Karpas-422 (cell line): ENCODE data around the gene TRIL. TPM values are rescaled to one million over a fixed set of nuclear protein-coding genes. Genes with fewer than 3 reads are reported as not detected.

ENCODE experiments used
- DNase-seq: peaks from one replicate; pipeline ENCODE4 v3.0.0-alpha.2; 2015
- H2AFZ ChIP-seq: fragments of 200-600 bp; sonication (generic); 2 replicates; pipeline ENCODE4 v1.6.1; 2014; ENCODE audit warnings: antibody characterized with exemption, low read length, mixed read lengths
- H3K27ac ChIP-seq: fragments of 200-600 bp; sonication (generic); 2 replicates; pipeline ENCODE4 v1.5.1; 2014; ENCODE audit warnings: mild to moderate bottlenecking, low read length, moderate library complexity
- H3K27me3 ChIP-seq: fragments of 200-600 bp; sonication (generic); 2 replicates; pipeline ENCODE4 v1.6.1; 2014; ENCODE audit warnings: low read length, mixed read lengths
- H3K36me3 ChIP-seq: fragments of 200-600 bp; sonication (generic); 2 replicates; pipeline ENCODE4 v1.6.1; 2014; ENCODE audit warnings: low read length, mixed read lengths; ENCODE audit not compliant: insufficient read depth
- H3K4me1 ChIP-seq: fragments of 200-600 bp; sonication (generic); 2 replicates; pipeline ENCODE4 v1.6.1; 2014; ENCODE audit warnings: mild to moderate bottlenecking, low read length, mixed read lengths
- H3K4me2 ChIP-seq: fragments of 200-600 bp; sonication (generic); 2 replicates; pipeline ENCODE4 v1.6.1; 2014; ENCODE audit warnings: low read length, low read depth, mild to moderate bottlenecking; ENCODE audit not compliant: poor library complexity, severe bottlenecking
- H3K4me3 ChIP-seq: fragments of 200-600 bp; sonication (generic); 2 replicates; pipeline ENCODE4 v1.5.1; 2014; ENCODE audit warnings: mild to moderate bottlenecking, antibody characterized with exemption, low read length, mixed read lengths
- H3K79me2 ChIP-seq: fragments of 200-600 bp; sonication (generic); 2 replicates; pipeline ENCODE4 v1.6.1; 2014; ENCODE audit warnings: mild to moderate bottlenecking, low read length, mixed read lengths
- H3K9ac ChIP-seq: fragments of 200-600 bp; sonication (generic); 2 replicates; pipeline ENCODE4 v1.6.0; 2014; ENCODE audit warnings: low read length
- H3K9me2 ChIP-seq: fragments of 200-600 bp; sonication (generic), shearing (Covaris generic); replicated peaks from 2 replicates; pipeline ENCODE4 v1.6.0; 2014; ENCODE audit warnings: mild to moderate bottlenecking, low read length, moderate library complexity; ENCODE audit not compliant: insufficient read depth
- H3K9me3 ChIP-seq: fragments of 300-700, 200-600 bp; sonication (generic); 2 replicates; pipeline ENCODE4 v1.6.1; 2014; ENCODE audit warnings: low read length, mixed read lengths
- H4K20me1 ChIP-seq: fragments of 200-600 bp; sonication (generic); 2 replicates; pipeline ENCODE4 v1.6.1; 2014; ENCODE audit warnings: mild to moderate bottlenecking, antibody characterized with exemption, low read length, low read depth; ENCODE audit not compliant: insufficient read depth
- total RNA-seq: library from RNA; depleted of rRNA; stranded (reverse); fragments of >200 nt; shearing (Covaris generic); gene quantifications from 2 replicates; pipeline ENCODE4 v1.2.3, GENCODE V29; 2014; ENCODE audit warnings: low replicate concordance

The TRIL gene
- total RNA-seq, 1 experiment from 2014 or later, result not detected

DNA sequence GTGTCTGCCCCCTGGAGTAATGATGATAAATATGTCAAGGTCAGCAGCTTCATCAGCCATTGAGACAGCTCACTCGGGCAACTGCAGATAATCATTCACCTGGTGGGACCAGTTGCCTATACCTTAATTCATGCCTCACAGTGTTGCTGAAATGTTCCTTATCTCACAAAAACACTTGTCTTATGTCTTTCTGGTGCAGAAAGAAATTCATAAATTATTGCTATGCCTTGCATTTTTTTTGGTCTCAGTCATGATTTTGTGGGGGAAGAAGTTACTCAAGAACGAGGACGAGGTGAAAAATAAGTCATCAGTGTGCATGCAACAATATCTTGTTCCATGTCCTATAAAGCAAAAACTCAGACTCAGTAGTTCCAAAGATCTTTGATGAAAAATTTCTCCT lies 16.0 kb downstream of the TRIL start:
- Histone ChIP-seq H3K36me3 (no peaks in the 10 kb centered on the region), H3K27ac (no peak overlapping the region), H2AFZ (no peak overlapping the region), H4K20me1 (no peaks in the 10 kb centered on the region), H3K9ac (no peak overlapping the region), H3K27me3 (0 out of 2 replicates have a peak, but pooled peaks cover 2% of the 10 kb centered on the region), H3K4me1 (no peaks in the 10 kb centered on the region), H3K4me3 (no peak overlapping the region), H3K4me2 (no peak overlapping the region), H3K9me3 (no peaks in the 10 kb centered on the region), H3K79me2 (no peaks in the 10 kb centered on the region), H3K9me2 (no peaks in the 10 kb centered on the region)
- DNase-seq, result no peak

DNA sequence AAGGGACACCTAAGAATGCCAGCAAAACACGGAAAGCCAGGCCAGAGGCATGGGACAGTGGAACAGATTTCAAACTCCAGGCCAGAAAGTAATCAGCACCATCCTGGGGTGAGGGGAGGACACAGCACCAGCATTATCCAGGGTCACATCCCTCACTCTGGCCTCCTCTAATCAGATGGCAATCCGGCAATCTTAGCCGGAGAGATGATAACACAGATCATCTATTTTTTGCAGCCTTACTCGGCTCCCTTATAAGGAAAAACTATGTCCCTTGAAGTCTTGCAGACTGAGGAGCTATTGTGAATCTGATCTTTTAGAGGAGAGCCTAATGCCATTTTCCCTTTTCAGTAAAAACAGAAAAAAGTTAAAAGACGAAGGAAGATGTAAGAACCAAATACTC lies 16.5 kb downstream of the TRIL start:
- Histone ChIP-seq H3K4me3 (no peak overlapping the region), H3K4me2 (no peak overlapping the region), H3K9ac (no peak overlapping the region), H3K4me1 (no peaks in the 10 kb centered on the region), H3K79me2 (no peaks in the 10 kb centered on the region), H2AFZ (no peak overlapping the region), H4K20me1 (no peaks in the 10 kb centered on the region), H3K27ac (no peak overlapping the region), H3K36me3 (no peaks in the 10 kb centered on the region), H3K9me3 (no peaks in the 10 kb centered on the region), H3K9me2 (no peaks in the 10 kb centered on the region), H3K27me3 (0 out of 2 replicates have a peak, but pooled peaks cover 2% of the 10 kb centered on the region)
- no peak for DNase-seq

GRCh38 chr7:28940741-28941384 lies 17.3 kb downstream of the TRIL start:
- no peak for DNase-seq
- H3K79me2 ChIP-seq, result no peaks in the 10 kb centered on the region

GRCh38 chr7:28939844-28940544 lies 18.1 kb downstream of the TRIL start:
- H3K27ac ChIP-seq, result no peak overlapping the region
- H4K20me1 ChIP-seq, result no peaks in the 10 kb centered on the region
- H2AFZ ChIP-seq, result no peak overlapping the region
- H3K4me1 ChIP-seq, result no peaks in the 10 kb centered on the region
- H3K79me2 ChIP-seq, result no peaks in the 10 kb centered on the region
- no peaks in the 10 kb centered on the region for H3K27me3 ChIP-seq
- H3K9me2 ChIP-seq, result no peaks in the 10 kb centered on the region
- no peak overlapping the region for H3K4me2 ChIP-seq
- H3K36me3 ChIP-seq, result no peaks in the 10 kb centered on the region
- H3K9ac ChIP-seq, result no peak overlapping the region
- H3K9me3 ChIP-seq, result no peaks in the 10 kb centered on the region
- no peak overlapping the region for H3K4me3 ChIP-seq
- no peak for DNase-seq

More at GRCh38 chr7:28940741-28941384, 17.3 kb downstream of the TRIL start:
- H3K27me3 ChIP-seq, result 0 out of 2 replicates have a peak, but pooled peaks cover 1% of the 10 kb centered on the region
- H3K4me3 ChIP-seq, result no peak overlapping the region
- H3K9me3 ChIP-seq, result no peaks in the 10 kb centered on the region
- H3K9ac ChIP-seq, result no peak overlapping the region
- H2AFZ ChIP-seq, result no peak overlapping the region
- H3K4me1 ChIP-seq, result no peaks in the 10 kb centered on the region
- H3K27ac ChIP-seq, result no peak overlapping the region
- H3K36me3 ChIP-seq, result no peaks in the 10 kb centered on the region
- no peaks in the 10 kb centered on the region for H4K20me1 ChIP-seq
- H3K9me2 ChIP-seq, result no peaks in the 10 kb centered on the region
- no peak overlapping the region for H3K4me2 ChIP-seq

- Histone ChIP-seq H3K4me2 (no peak overlapping the region), H3K9me3 (no peaks in the 10 kb centered on the region), H3K4me3 (no peak overlapping the region), H4K20me1 (no peaks in the 10 kb centered on the region), H3K27ac (no peak overlapping the region), H3K9ac (no peak overlapping the region), H3K9me2 (no peaks in the 10 kb centered on the region), H2AFZ (no peak overlapping the region), H3K36me3 (no peaks in the 10 kb centered on the region), H3K79me2 (no peaks in the 10 kb centered on the region), H3K27me3 (no peaks in the 10 kb centered on the region), H3K4me1 (no peaks in the 10 kb centered on the region)
- DNase-seq, result no peak
Measured at GRCh38 chr7:28939367-28939766, 18.8 kb downstream of the TRIL start.

DNA sequence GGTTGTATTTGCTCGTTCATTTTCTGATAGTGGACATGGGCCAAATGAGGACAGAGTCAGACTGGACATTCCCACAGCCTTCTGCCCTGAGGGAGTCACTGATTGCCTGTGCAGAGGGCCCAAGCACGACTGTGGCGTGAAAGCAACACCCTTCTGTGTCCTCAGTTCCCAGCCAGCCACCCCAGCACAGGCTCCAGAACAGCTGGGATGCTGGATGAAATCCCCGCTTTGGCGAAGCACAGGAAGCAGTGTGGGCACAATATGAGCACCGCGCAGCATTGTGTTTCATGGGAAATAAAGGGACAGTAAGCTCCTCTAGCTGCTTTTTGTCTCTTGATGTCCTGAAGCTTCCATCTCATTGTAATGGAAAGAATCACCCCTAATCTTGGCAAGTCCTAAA lies 20.5 kb downstream of the TRIL start:
- no peak overlapping the region for H3K4me2 ChIP-seq
- DNase-seq, result peak; percentile 33
- H3K79me2 ChIP-seq, result no peaks in the 10 kb centered on the region
- H3K27me3 ChIP-seq, result no peaks in the 10 kb centered on the region
- H4K20me1 ChIP-seq, result no peaks in the 10 kb centered on the region
- H3K9me3 ChIP-seq, result no peaks in the 10 kb centered on the region
- no peaks in the 10 kb centered on the region for H3K9me2 ChIP-seq
- H3K4me3 ChIP-seq, result no peak overlapping the region
- H3K36me3 ChIP-seq, result no peaks in the 10 kb centered on the region
- no peaks in the 10 kb centered on the region for H3K4me1 ChIP-seq
- H3K9ac ChIP-seq, result no peak overlapping the region
- no peak overlapping the region for H2AFZ ChIP-seq
- no peak overlapping the region for H3K27ac ChIP-seq

GRCh38 chr7:28937103-28937502 lies 21.0 kb downstream of the TRIL start:
- H3K9me2 ChIP-seq, result no peaks in the 10 kb centered on the region
- H4K20me1 ChIP-seq, result no peaks in the 10 kb centered on the region
- no peaks in the 10 kb centered on the region for H3K27me3 ChIP-seq
- H3K9me3 ChIP-seq, result no peaks in the 10 kb centered on the region
- H3K79me2 ChIP-seq, result no peaks in the 10 kb centered on the region
- no peak overlapping the region for H3K27ac ChIP-seq
- H2AFZ ChIP-seq, result no peak overlapping the region
- DNase-seq, result no peak
- H3K9ac ChIP-seq, result no peak overlapping the region
- H3K4me3 ChIP-seq, result no peak overlapping the region
- no peaks in the 10 kb centered on the region for H3K4me1 ChIP-seq
- no peak overlapping the region for H3K4me2 ChIP-seq
- H3K36me3 ChIP-seq, result no peaks in the 10 kb centered on the region

DNA sequence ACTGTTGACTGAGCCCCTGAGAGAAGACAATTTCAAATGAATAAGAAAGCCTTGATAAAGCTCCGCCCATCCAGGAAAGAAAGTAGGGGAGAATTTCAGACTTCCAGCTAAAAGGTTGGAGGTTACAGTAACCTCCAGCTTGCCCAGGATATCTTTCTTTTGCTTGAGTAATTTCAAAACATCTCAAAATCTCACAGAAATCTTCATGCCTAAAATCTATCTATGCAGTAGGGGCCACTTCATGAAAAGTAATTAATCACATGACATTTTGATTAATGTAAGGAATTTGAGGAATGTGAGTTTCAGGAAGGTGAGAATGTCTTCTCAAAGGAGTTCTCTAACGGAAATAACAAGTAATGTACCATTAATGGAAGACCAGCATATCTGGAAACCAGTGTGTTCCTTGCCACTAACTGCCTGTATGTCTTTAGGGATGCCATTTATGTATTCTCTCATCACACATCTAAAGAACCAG lies 24.2 kb downstream of the TRIL start:
- no peak overlapping the region for H3K27ac ChIP-seq
- no peak for DNase-seq
- H3K27me3 ChIP-seq, result no peaks in the 10 kb centered on the region
- H3K36me3 ChIP-seq, result no peaks in the 10 kb centered on the region
- H3K9me3 ChIP-seq, result no peaks in the 10 kb centered on the region
- no peaks in the 10 kb centered on the region for H3K4me1 ChIP-seq
- H3K4me3 ChIP-seq, result no peak overlapping the region
- no peaks in the 10 kb centered on the region for H3K79me2 ChIP-seq
- no peak overlapping the region for H2AFZ ChIP-seq
- no peaks in the 10 kb centered on the region for H4K20me1 ChIP-seq
- no peak overlapping the region for H3K9ac ChIP-seq
- H3K9me2 ChIP-seq, result no peaks in the 10 kb centered on the region
- H3K4me2 ChIP-seq, result no peak overlapping the region
